GM12878 (cell line): ENCODE measurements around the gene HELZ. TPM values are rescaled to one million over a fixed set of nuclear protein-coding genes. Genes with fewer than 3 reads are reported as not detected.

Experiments used
- ATAC-seq: fragments of 200-7000 bp; cut with Tn5 transposase; 3 replicates; pipeline ENCODE4 v1.9.1; 2020; ENCODE audit warnings: mild to moderate bottlenecking, moderate library complexity
- BruUV-seq: library from RNA; stranded (reverse); fragments of 400-500 nt; replicated peaks from 2 replicates; lab custom pipeline; 2021; lab: Mats Ljungman, UMichigan
- CTCF ChIA-PET: fragments of 300-600 bp; sonication (Branson Sonifier 250); formaldehyde crosslinking; extraction: SDS; loops from one replicate; lab custom pipeline; 2021; ENCODE audit warnings: inconsistent platforms; lab: Yijun Ruan, JAX
- POLR2A ChIA-PET: fragments of 350-600 bp; formaldehyde crosslinking; extraction: SDS; loops from one replicate; lab custom pipeline; 2021; ENCODE audit warnings: inconsistent platforms; lab: Charles Lee
- RAD21 ChIA-PET: fragments of 300-600 bp; sonication (Branson Sonifier 250); formaldehyde crosslinking; loops from one replicate; lab custom pipeline; 2023; ENCODE audit warnings: antibody characterized with exemption; ENCODE audit not compliant: unreplicated experiment; lab: Charles Lee
- SMC1A ChIA-PET: fragments of 300-600 bp; sonication (Branson Sonifier 250); formaldehyde crosslinking; loops from one replicate; lab custom pipeline; 2023; ENCODE audit not compliant: unreplicated experiment, uncharacterized antibody; lab: Charles Lee
- DNase-seq: peaks from one replicate; pipeline ENCODE4 v3.0.0-alpha.2; 2011; ENCODE audit warnings: low read depth, low spot score
- FAIRE-seq: peaks from 3 replicates; lab custom pipeline; 2011; peaks lifted over from hg19 to GRCh38; lab: Jason Lieb, UNC
- H2AFZ ChIP-seq: 2 replicates; pipeline ENCODE4 v1.6.0; 2011; ENCODE audit warnings: low read depth, low read length, control low read depth; ENCODE audit not compliant: control insufficient read depth
- H3K27ac ChIP-seq: 2 replicates; pipeline ENCODE4 v1.5.1; 2011; ENCODE audit warnings: control low read depth; ENCODE audit not compliant: control insufficient read depth, insufficient read depth
- H3K27me3 ChIP-seq, 2 experiments: replicated peaks in 1 of 2; 2 replicates each; pipeline versions ENCODE4 v1.6.0 to v1.6.1; 2011; ENCODE audit warnings: low read length in 1 of 2; ENCODE audit not compliant: control insufficient read depth in 2 of 2, insufficient read depth in 2 of 2
- H3K36me3 ChIP-seq, 2 experiments: 2 replicates each; pipeline ENCODE4 v1.5.1; 2011; ENCODE audit warnings: low read length in 1 of 2; ENCODE audit not compliant: control insufficient read depth in 2 of 2, insufficient read depth in 2 of 2
- H3K4me1 ChIP-seq: 2 replicates; pipeline ENCODE4 v1.6.1; 2011; ENCODE audit warnings: mild to moderate bottlenecking, low read length, moderate library complexity, mixed read lengths; ENCODE audit not compliant: control insufficient read depth, insufficient read depth
- H3K4me2 ChIP-seq: 2 replicates; pipeline ENCODE4 v1.6.0; 2011; ENCODE audit warnings: control low read depth; ENCODE audit not compliant: control insufficient read depth, insufficient read depth
- H3K4me3 ChIP-seq: fragments of 200-600 bp; sonication (generic); 2 replicates; pipeline ENCODE4 v1.5.1; 2016
- H3K79me2 ChIP-seq: 2 replicates; pipeline ENCODE4 v1.6.0; 2011; ENCODE audit warnings: low read length; ENCODE audit not compliant: control insufficient read depth, insufficient read depth
- H3K9ac ChIP-seq: 2 replicates; pipeline ENCODE4 v1.8.0; 2011; ENCODE audit warnings: low read length, control low read depth, mixed read lengths; ENCODE audit not compliant: control insufficient read depth, insufficient read depth
- H3K9me3 ChIP-seq: replicated peaks from 3 replicates; pipeline ENCODE4 v1.5.1; 2011; ENCODE audit warnings: mild to moderate bottlenecking, low read length; ENCODE audit not compliant: control insufficient read depth, insufficient read depth
- H4K20me1 ChIP-seq: 2 replicates; pipeline ENCODE4 v1.6.0; 2011; ENCODE audit not compliant: control insufficient read depth, insufficient read depth
- EGR1 ChIP-seq, 2 experiments: IDR thresholded peaks; 1 replicate in 1 of 2; 2 replicates in 1 of 2; pipeline ENCODE4 v1.6.1; 2011 to 2012; ENCODE audit warnings: low read depth in 2 of 2, low read length in 2 of 2, borderline replicate concordance in 1 of 2, mild to moderate bottlenecking in 1 of 2, moderate library complexity in 1 of 2
- IRF3 ChIP-seq: fragments of 450-650 bp; IDR thresholded peaks from 2 replicates; pipeline ENCODE4 v1.6.1; 2014; ENCODE audit warnings: mild to moderate bottlenecking
- JUND ChIP-seq: IDR thresholded peaks from 2 replicates; pipeline ENCODE4 v1.6.1; 2012; ENCODE audit warnings: low read depth, mild to moderate bottlenecking, low read length, improper control_type of control experiment, moderate library complexity
- SP1 ChIP-seq: IDR thresholded peaks from one replicate; pipeline ENCODE4 v1.6.1; 2011; ENCODE audit warnings: low read depth, low read length
- SREBF1 ChIP-seq: IDR thresholded peaks from 2 replicates; pipeline ENCODE4 v1.6.1; 2012; ENCODE audit warnings: mild to moderate bottlenecking, low read length
- WGBS: methylation state at CpG from one replicate; pipeline ENCODE4 v1.1.6; 2016; ENCODE audit warnings: low lambda C conversion rate; ENCODE audit not compliant: insufficient replicate concordance, insufficient coverage; ENCODE audit errors: missing lambda C conversion rate; 5-methylcytosine and 5-hydroxymethylcytosine counted together
- in situ Hi-C: fragments of 300-500 bp; cut with MboI; formaldehyde crosslinking; loops from 9 replicates; pipeline ENCODE4 v1.14.3; 2018; ENCODE audit warnings: mixed read lengths
- intact Hi-C: fragments of 100-400 bp; cut with micrococcal nuclease; formaldehyde crosslinking; loops from one replicate; pipeline ENCODE4 v1.14.2; 2022; ENCODE audit not compliant: unreplicated experiment
- polyA plus RNA-seq, 11 experiments: library from polyadenylated mRNA; depleted of rRNA in 4 of 11; unstranded in 6 of 11; stranded (reverse) in 5 of 11; fragments of >200 nt; fragmentation: Nextera tagmentation in 4 of 11; fragmentation: Illumina TruSeq in 1 of 11; extraction: Ambion mirVana in 4 of 11; extraction: Trizol in 1 of 11; gene quantifications; 1 replicate in 1 of 11; 2 replicates in 10 of 11; pipeline versions ENCODE4 v1.2.1 to v1.2.3, GENCODE V29; 2011 to 2016; ENCODE audit warnings: inconsistent platforms in 2 of 11, missing spikeins in 2 of 11, low read depth in 1 of 11
- total RNA-seq, 4 experiments: library from RNA; depleted of rRNA in 3 of 4; stranded (reverse); fragments of >200 nt in 3 of 4; fragmentation: Illumina TruSeq in 1 of 4; extraction: Trizol in 1 of 4; gene quantifications; 2 replicates each; pipeline versions ENCODE4 v1.2.1 to v1.2.3, GENCODE V29; 2013 to 2021
- TF ChIP-seq, protein P1 (sequence below): fragments of 450-650 bp; IDR thresholded peaks from 2 replicates; pipeline ENCODE4 v1.6.1; 2017; ENCODE audit warnings: borderline replicate concordance
- TF ChIP-seq, protein P2 (sequence below): fragments of 450-650 bp; IDR thresholded peaks from 2 replicates; pipeline ENCODE4 v1.6.1; 2017; ENCODE audit warnings: mild to moderate bottlenecking

The HELZ gene
- total and polyA plus RNA-seq, 10 of the 15 experiments (the other 5 are each of a cell fraction or from before 2014, with no cell fraction given): 1.5 to 36.8 (median 19.1) TPM

- intact Hi-C loops: no loop called here
Measured at GRCh38 chr17:67165201-67165600, 79.8 kb downstream of the HELZ start.

More at GRCh38 chr17:67165201-67165600, 79.8 kb downstream of the HELZ start:
- RAD21 ChIA-PET: no interaction called here
- DNase-seq (no peak), FAIRE-seq (no peak), ATAC-seq (no peak)
- Histone ChIP-seq H3K27me3 (no peaks in the 10 kb centered on the region), H3K4me1 (no peaks in the 10 kb centered on the region), H2AFZ (no peak overlapping the region), H3K27ac (no peak overlapping the region), H3K79me2 (no peaks in the 10 kb centered on the region), H3K4me2 (no peak overlapping the region), H3K36me3 (peaks cover 5 to 14% of the 10 kb centered on the region in 2 experiments), H3K4me3 (no peak overlapping the region), H3K9me3 (no peaks in the 10 kb centered on the region), H3K9ac (no peak overlapping the region), H4K20me1 (no peaks in the 10 kb centered on the region)
- SMC1A ChIA-PET: interaction anchor here (2.2 kb wide), 1 partner anchor 10 kb away, joined by 5 read pairs; no protein-coding TSS in a partner anchor
- in situ Hi-C loops: no loop called here
- TF ChIP-seq JUND (no peak), SP1 (no peak), SREBF1 (no peak), EGR1 (IDR thresholded peaks at IDR 0.05; ENCODE audit: borderline replicate concordance in 1 of 2, low read depth in 2 of 2, low read length in 2 of 2) (no peak), IRF3 (no peak)
- TF ChIP-seq, protein P1, sequence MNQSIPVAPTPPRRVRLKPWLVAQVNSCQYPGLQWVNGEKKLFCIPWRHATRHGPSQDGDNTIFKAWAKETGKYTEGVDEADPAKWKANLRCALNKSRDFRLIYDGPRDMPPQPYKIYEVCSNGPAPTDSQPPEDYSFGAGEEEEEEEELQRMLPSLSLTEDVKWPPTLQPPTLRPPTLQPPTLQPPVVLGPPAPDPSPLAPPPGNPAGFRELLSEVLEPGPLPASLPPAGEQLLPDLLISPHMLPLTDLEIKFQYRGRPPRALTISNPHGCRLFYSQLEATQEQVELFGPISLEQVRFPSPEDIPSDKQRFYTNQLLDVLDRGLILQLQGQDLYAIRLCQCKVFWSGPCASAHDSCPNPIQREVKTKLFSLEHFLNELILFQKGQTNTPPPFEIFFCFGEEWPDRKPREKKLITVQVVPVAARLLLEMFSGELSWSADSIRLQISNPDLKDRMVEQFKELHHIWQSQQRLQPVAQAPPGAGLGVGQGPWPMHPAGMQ: no peak
- TF ChIP-seq, protein P2, sequence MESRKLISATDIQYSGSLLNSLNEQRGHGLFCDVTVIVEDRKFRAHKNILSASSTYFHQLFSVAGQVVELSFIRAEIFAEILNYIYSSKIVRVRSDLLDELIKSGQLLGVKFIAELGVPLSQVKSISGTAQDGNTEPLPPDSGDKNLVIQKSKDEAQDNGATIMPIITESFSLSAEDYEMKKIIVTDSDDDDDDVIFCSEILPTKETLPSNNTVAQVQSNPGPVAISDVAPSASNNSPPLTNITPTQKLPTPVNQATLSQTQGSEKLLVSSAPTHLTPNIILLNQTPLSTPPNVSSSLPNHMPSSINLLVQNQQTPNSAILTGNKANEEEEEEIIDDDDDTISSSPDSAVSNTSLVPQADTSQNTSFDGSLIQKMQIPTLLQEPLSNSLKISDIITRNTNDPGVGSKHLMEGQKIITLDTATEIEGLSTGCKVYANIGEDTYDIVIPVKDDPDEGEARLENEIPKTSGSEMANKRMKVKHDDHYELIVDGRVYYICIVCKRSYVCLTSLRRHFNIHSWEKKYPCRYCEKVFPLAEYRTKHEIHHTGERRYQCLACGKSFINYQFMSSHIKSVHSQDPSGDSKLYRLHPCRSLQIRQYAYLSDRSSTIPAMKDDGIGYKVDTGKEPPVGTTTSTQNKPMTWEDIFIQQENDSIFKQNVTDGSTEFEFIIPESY: no peak
- CTCF ChIA-PET: no interaction called here
- POLR2A ChIA-PET: interaction anchor here (0.5 kb wide), 1 partner anchor 13 kb away, joined by 3 read pairs; no protein-coding TSS in a partner anchor
- 97% methylated on average over 6 of the region's 6 CpGs for WGBS
- BruUV-seq: no TSS peak
